K562 (cell line): ENCODE results near the gene ASCC1. TPM values are rescaled to one million over a fixed set of nuclear protein-coding genes. Genes with fewer than 3 reads are reported as not detected.

ENCODE experiments used
- CSDE1 ChIP-seq, 2 experiments: fragments of 450-650 bp; IDR thresholded peaks; 2 replicates each; pipeline ENCODE4 v1.6.1; 2016; ENCODE audit warnings: mild to moderate bottlenecking in 1 of 2
- EP400 ChIP-seq: fragments of 450-650 bp; IDR thresholded peaks from 2 replicates; pipeline ENCODE4 v1.6.1; 2017; ENCODE audit warnings: antibody characterized with exemption, mild to moderate bottlenecking, moderate library complexity
- ETV1 ChIP-seq: fragments of 450-650 bp; conservative IDR thresholded peaks from 2 replicates; pipeline ENCODE4 v1.6.1; 2016; ENCODE audit warnings: missing genetic modification characterization, control low read depth, low read depth, missing compliant biosample characterization
- MIER1 ChIP-seq: fragments of 450-650 bp; IDR thresholded peaks from 2 replicates; pipeline ENCODE4 v1.6.1; 2016; ENCODE audit warnings: antibody characterized with exemption, mild to moderate bottlenecking, low read depth
- NCOA4 ChIP-seq: fragments of 450-650 bp; IDR thresholded peaks from 2 replicates; pipeline ENCODE4 v1.6.1; 2018; ENCODE audit warnings: mild to moderate bottlenecking; ENCODE audit not compliant: partially characterized antibody
- NR2C2 ChIP-seq, 2 experiments: fragments of 200-800 bp in 1 of 2; sonication (Bioruptor generic) in 1 of 2; sonication (generic) in 1 of 2; formaldehyde crosslinking in 1 of 2; IDR thresholded peaks; 2 replicates each; pipeline versions ENCODE4 v1.6.1 to v1.8.0; 2016 to 2022; ENCODE audit warnings: mild to moderate bottlenecking in 1 of 2, missing compliant biosample characterization in 1 of 2, missing genetic modification characterization in 1 of 2, missing genetic modification reagents in 1 of 2
- RUNX1 ChIP-seq: sonication (generic); IDR thresholded peaks from 2 replicates; pipeline ENCODE4 v1.6.1; 2016; ENCODE audit warnings: antibody characterized with exemption, low read depth
- SIX5 ChIP-seq, 2 experiments: IDR thresholded peaks; 2 replicates each; pipeline ENCODE4 v1.6.1; 2011; ENCODE audit warnings: low read length in 2 of 2, borderline replicate concordance in 1 of 2, low read depth in 1 of 2, mild to moderate bottlenecking in 1 of 2, moderate library complexity in 1 of 2; ENCODE audit not compliant: insufficient read depth in 1 of 2
- SMAD1 ChIP-seq: fragments of 150-350 bp; IDR thresholded peaks from 2 replicates; pipeline ENCODE4 v1.6.1; 2014; ENCODE audit warnings: low read length, low read depth; ENCODE audit not compliant: partially characterized antibody
- TRIM24 ChIP-seq, 2 experiments: fragments of 450-650 bp; IDR thresholded peaks; 2 replicates each; pipeline ENCODE4 v1.6.1; 2016
- ZKSCAN8 ChIP-seq: fragments of 200-800 bp; sonication (Bioruptor generic); IDR thresholded peaks from 2 replicates; pipeline ENCODE4 v1.6.1; 2016; ENCODE audit warnings: missing genetic modification characterization, missing compliant biosample characterization
- ZNF140 ChIP-seq: fragments of 250-450 bp; sonication (Bioruptor Pico); IDR thresholded peaks from 2 replicates; pipeline ENCODE4 v1.8.0; 2021; ENCODE audit warnings: moderate library complexity, mild to moderate bottlenecking, inconsistent platforms
- ZNF444 ChIP-seq: fragments of 250-450 bp; sonication (Bioruptor Pico); IDR thresholded peaks from 2 replicates; pipeline ENCODE4 v1.4.0; 2020; ENCODE audit warnings: mild to moderate bottlenecking, moderate library complexity
- ZNF830 ChIP-seq: fragments of 250-450 bp; sonication (Bioruptor Pico); IDR thresholded peaks from 2 replicates; pipeline ENCODE4 v1.5.0; 2021; ENCODE audit warnings: mild to moderate bottlenecking
- polyA plus RNA-seq, 8 experiments: library from polyadenylated mRNA; depleted of rRNA in 4 of 8; stranded (reverse) in 5 of 8; unstranded in 3 of 8; fragments of >200 nt; fragmentation: Nextera tagmentation in 2 of 8; fragmentation: Illumina TruSeq in 1 of 8; extraction: Ambion mirVana in 2 of 8; extraction: Trizol in 1 of 8; gene quantifications; 2 replicates each; pipeline versions ENCODE4 v1.2.1 to v1.2.3, GENCODE V29; 2011 to 2014; ENCODE audit warnings: inconsistent platforms in 1 of 8, missing spikeins in 1 of 8
- total RNA-seq, 7 experiments: library from RNA; depleted of rRNA in 6 of 7; stranded (reverse); fragments of >200 nt in 6 of 7; fragmentation: Illumina TruSeq in 2 of 7; extraction: Trizol in 2 of 7; gene quantifications; 2 replicates each; pipeline versions ENCODE4 v1.2.1 to v1.2.3, GENCODE V29; 2011 to 2021; ENCODE audit warnings: low replicate concordance in 1 of 7
- TF ChIP-seq, protein P1 (sequence below): IDR thresholded peaks from 2 replicates; pipeline ENCODE4 v1.6.1; 2012; ENCODE audit warnings: low read depth, low read length, improper control_type of control experiment, borderline replicate concordance
- TF ChIP-seq, protein P2 (sequence below): fragments of 250-450 bp; sonication (Bioruptor Pico); IDR thresholded peaks from 2 replicates; pipeline ENCODE4 v1.4.0; 2020; ENCODE audit warnings: mild to moderate bottlenecking, moderate library complexity
- TF ChIP-seq, protein P3 (sequence below): fragments of 250-450 bp; sonication (Bioruptor Pico); IDR thresholded peaks from 2 replicates; pipeline ENCODE4 v1.9.0; 2021; ENCODE audit warnings: mild to moderate bottlenecking, inconsistent platforms

ASCC1 gene
- total and polyA plus RNA-seq, 9 of the 15 experiments (the other 6 are each of a cell fraction or from before 2014, with no cell fraction given): 31.7 to 73.3 (median 52.8) TPM

DNA sequence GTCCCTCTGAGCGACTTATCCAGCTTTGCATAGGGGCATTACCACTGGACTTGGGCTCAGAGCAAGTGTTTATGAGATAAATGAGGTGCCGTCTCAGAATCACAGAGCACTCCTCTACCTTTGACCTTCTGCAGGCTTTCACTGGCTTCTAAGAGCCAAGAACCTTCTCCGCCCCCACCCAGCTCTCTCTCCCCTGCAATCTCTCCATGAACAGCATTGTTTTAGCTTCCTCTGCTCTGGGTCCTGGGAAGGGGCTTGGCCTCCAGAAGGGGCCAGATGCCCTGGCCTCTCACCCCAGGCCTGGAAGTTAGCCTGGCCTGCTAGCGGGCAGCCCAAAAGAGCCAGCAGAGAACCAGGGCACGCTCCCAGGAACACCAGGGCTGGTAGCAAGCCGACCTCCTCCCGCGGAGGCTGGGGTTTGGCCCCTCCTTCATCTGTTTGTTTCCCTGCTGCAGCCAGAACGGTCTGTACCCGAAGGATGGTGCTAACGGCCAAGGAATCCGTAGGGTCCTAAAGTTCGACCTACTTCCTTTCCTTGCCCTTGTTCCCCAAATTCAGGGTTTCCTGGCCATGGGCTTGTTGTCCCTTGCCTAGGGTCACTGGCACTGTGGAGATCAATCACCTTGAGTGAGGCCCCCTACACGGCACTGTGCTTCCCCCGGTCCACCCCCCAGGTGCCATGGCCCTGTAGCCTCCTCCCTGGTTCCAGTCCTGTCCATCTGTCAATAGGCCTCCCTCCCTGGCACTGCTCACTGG is 38.9 kb upstream of the ASCC1 start (continued):
- no peak for TF ChIP-seq SMAD1
- TF ChIP-seq, protein P1, sequence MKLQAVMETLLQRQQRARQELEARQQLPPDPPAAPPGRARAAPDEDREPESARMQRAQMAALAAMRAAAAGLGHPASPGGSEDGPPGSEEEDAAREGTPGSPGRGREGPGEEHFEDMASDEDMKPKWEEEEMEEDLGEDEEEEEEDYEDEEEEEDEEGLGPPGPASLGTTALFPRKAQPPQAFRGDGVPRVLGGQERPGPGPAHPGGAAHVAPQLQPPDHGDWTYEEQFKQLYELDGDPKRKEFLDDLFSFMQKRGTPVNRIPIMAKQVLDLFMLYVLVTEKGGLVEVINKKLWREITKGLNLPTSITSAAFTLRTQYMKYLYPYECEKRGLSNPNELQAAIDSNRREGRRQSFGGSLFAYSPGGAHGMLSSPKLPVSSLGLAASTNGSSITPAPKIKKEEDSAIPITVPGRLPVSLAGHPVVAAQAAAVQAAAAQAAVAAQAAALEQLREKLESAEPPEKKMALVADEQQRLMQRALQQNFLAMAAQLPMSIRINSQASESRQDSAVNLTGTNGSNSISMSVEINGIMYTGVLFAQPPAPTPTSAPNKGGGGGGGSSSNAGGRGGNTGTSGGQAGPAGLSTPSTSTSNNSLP: peak; percentile 22; the same call in 1 of the 2 replicates
- peak; percentile 72 for TF ChIP-seq NR2C2 (CRISPR knock-in tag; IDR thresholded peaks at IDR 0.05)
- TF ChIP-seq NR2C2 (tag; IDR thresholded peaks at IDR 0.05): peak; percentile 76
- TF ChIP-seq, protein P2, sequence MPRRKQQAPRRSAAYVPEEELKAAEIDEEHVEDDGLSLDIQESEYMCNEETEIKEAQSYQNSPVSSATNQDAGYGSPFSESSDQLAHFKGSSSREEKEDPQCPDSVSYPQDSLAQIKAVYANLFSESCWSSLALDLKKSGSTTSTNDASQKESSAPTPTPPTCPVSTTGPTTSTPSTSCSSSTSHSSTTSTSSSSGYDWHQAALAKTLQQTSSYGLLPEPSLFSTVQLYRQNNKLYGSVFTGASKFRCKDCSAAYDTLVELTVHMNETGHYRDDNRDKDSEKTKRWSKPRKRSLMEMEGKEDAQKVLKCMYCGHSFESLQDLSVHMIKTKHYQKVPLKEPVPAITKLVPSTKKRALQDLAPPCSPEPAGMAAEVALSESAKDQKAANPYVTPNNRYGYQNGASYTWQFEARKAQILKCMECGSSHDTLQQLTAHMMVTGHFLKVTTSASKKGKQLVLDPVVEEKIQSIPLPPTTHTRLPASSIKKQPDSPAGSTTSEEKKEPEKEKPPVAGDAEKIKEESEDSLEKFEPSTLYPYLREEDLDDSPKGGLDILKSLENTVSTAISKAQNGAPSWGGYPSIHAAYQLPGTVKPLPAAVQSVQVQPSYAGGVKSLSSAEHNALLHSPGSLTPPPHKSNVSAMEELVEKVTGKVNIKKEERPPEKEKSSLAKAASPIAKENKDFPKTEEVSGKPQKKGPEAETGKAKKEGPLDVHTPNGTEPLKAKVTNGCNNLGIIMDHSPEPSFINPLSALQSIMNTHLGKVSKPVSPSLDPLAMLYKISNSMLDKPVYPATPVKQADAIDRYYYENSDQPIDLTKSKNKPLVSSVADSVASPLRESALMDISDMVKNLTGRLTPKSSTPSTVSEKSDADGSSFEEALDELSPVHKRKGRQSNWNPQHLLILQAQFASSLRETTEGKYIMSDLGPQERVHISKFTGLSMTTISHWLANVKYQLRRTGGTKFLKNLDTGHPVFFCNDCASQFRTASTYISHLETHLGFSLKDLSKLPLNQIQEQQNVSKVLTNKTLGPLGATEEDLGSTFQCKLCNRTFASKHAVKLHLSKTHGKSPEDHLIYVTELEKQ: 0 out of 2 replicates have a peak, but pooled peaks have one; percentile 10
- no peak for TF ChIP-seq MIER1
- TF ChIP-seq NCOA4: no peak
- 0 out of 4 replicates have a peak, but pooled peaks of 1 of the 2 experiments have one; percentile 11 for TF ChIP-seq TRIM24 (IDR thresholded peaks at IDR 0.05)
- no peak for TF ChIP-seq SIX5 (IDR thresholded peaks at IDR 0.05; ENCODE audit: borderline replicate concordance in 1 of 2, insufficient read depth in 1 of 2, low read depth in 1 of 2, low read length in 2 of 2)
- peak; percentile 88 for TF ChIP-seq ETV1 (tag)
- TF ChIP-seq, protein P3, sequence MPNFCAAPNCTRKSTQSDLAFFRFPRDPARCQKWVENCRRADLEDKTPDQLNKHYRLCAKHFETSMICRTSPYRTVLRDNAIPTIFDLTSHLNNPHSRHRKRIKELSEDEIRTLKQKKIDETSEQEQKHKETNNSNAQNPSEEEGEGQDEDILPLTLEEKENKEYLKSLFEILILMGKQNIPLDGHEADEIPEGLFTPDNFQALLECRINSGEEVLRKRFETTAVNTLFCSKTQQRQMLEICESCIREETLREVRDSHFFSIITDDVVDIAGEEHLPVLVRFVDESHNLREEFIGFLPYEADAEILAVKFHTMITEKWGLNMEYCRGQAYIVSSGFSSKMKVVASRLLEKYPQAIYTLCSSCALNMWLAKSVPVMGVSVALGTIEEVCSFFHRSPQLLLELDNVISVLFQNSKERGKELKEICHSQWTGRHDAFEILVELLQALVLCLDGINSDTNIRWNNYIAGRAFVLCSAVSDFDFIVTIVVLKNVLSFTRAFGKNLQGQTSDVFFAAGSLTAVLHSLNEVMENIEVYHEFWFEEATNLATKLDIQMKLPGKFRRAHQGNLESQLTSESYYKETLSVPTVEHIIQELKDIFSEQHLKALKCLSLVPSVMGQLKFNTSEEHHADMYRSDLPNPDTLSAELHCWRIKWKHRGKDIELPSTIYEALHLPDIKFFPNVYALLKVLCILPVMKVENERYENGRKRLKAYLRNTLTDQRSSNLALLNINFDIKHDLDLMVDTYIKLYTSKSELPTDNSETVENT (CRISPR knock-in tag): no peak
- no peak for TF ChIP-seq ZNF444 (CRISPR knock-in tag)
- no peak for TF ChIP-seq ZNF140 (CRISPR knock-in tag)
- TF ChIP-seq CSDE1 (IDR thresholded peaks at IDR 0.05): no peak
- TF ChIP-seq EP400: peak; percentile 45; the same call in 1 of the 2 replicates
- TF ChIP-seq RUNX1: no peak; the same call in 1 of the 2 replicates
- no peak for TF ChIP-seq ZKSCAN8 (CRISPR knock-in tag)
- no peak for TF ChIP-seq ZNF830 (CRISPR knock-in tag)
